Glutamatergic neuron (in vitro differentiated cells): ENCODE results near the gene PPP2R3C. TPM values are rescaled to one million over a fixed set of nuclear protein-coding genes. Genes with fewer than 3 reads are reported as not detected.

Source experiments
- DNase-seq: peaks from one replicate; pipeline ENCODE4 v3.0.0; 2022
- H3K27ac Mint-ChIP-seq: one replicate; pipeline ENCODE4 v1.8.0; 2020; ENCODE audit warnings: mild to moderate bottlenecking, mixed read lengths, inconsistent platforms; ENCODE audit not compliant: unreplicated experiment
- H3K27me3 Mint-ChIP-seq: one replicate; pipeline ENCODE4 v1.8.0; 2020; ENCODE audit warnings: mild to moderate bottlenecking, moderate library complexity, mixed read lengths, inconsistent platforms; ENCODE audit not compliant: unreplicated experiment
- H3K36me3 Mint-ChIP-seq: one replicate; pipeline ENCODE4 v1.8.0; 2020; ENCODE audit warnings: mild to moderate bottlenecking, mixed read lengths, inconsistent platforms; ENCODE audit not compliant: unreplicated experiment
- H3K4me1 Mint-ChIP-seq: one replicate; pipeline ENCODE4 v1.8.0; 2020; ENCODE audit warnings: mild to moderate bottlenecking, low read depth, mixed read lengths, inconsistent platforms; ENCODE audit not compliant: unreplicated experiment
- H3K4me3 Mint-ChIP-seq: one replicate; pipeline ENCODE4 v1.8.0; 2020; ENCODE audit warnings: mild to moderate bottlenecking, mixed read lengths, inconsistent platforms; ENCODE audit not compliant: unreplicated experiment
- H3K9me3 Mint-ChIP-seq: one replicate; pipeline ENCODE4 v1.8.0; 2020; ENCODE audit warnings: mild to moderate bottlenecking, moderate library complexity, mixed read lengths, inconsistent platforms; ENCODE audit not compliant: unreplicated experiment
- CTCF ChIP-seq: fragments of 200-600 bp; sonication (generic); IDR thresholded peaks from one replicate; pipeline ENCODE4 v1.5.0; 2021; ENCODE audit not compliant: partially characterized antibody, unreplicated experiment
- total RNA-seq: library from RNA; stranded (reverse); fragmentation: NEBNext Ultra II Directional; extraction: Animal tissue kit (Norgen Biotek cat#: 25700); gene quantifications from one replicate; pipeline ENCODE4 v1.2.1, GENCODE V29; 2021; ENCODE audit not compliant: unreplicated experiment

PPP2R3C gene
- total RNA-seq, 1 donor from 2014 or later, result 37.0 TPM

- H3K4me1 Mint-ChIP-seq, result peaks cover 6% of the 10 kb centered on the region
- no peak for DNase-seq
- H3K9me3 Mint-ChIP-seq, result peaks cover 3% of the 10 kb centered on the region
- TF ChIP-seq CTCF, result no peak
- H3K27ac Mint-ChIP-seq, result no peak overlapping the region
- H3K36me3 Mint-ChIP-seq, result peaks cover 5% of the 10 kb centered on the region
- H3K27me3 Mint-ChIP-seq, result peaks cover 2% of the 10 kb centered on the region
- no peak overlapping the region for H3K4me3 Mint-ChIP-seq
Observed at GRCh38 chr14:35149239-35149638, 27.4 kb upstream of the PPP2R3C start.

GRCh38 chr14:35147711-35148110 lies 25.9 kb upstream of the PPP2R3C start:
- H3K27ac Mint-ChIP-seq, result no peak overlapping the region
- no peak for TF ChIP-seq CTCF
- no peak for DNase-seq
- H3K4me3 Mint-ChIP-seq, result no peak overlapping the region
- H3K36me3 Mint-ChIP-seq, result no peaks in the 10 kb centered on the region
- H3K4me1 Mint-ChIP-seq, result peaks cover 6% of the 10 kb centered on the region
- H3K27me3 Mint-ChIP-seq, result no peaks in the 10 kb centered on the region
- peaks cover 3% of the 10 kb centered on the region for H3K9me3 Mint-ChIP-seq

GRCh38 chr14:35147186-35147585 lies 25.4 kb upstream of the PPP2R3C start:
- peaks cover 6% of the 10 kb centered on the region for H3K4me1 Mint-ChIP-seq
- no peaks in the 10 kb centered on the region for H3K36me3 Mint-ChIP-seq
- peaks cover 3% of the 10 kb centered on the region for H3K9me3 Mint-ChIP-seq
- no peak overlapping the region for H3K4me3 Mint-ChIP-seq
- no peaks in the 10 kb centered on the region for H3K27me3 Mint-ChIP-seq
- no peak for TF ChIP-seq CTCF
- H3K27ac Mint-ChIP-seq, result no peak overlapping the region
- DNase-seq, result no peak

GRCh38 chr14:35146711-35147149 lies 24.9 kb upstream of the PPP2R3C start:
- peaks cover 4% of the 10 kb centered on the region for H3K4me1 Mint-ChIP-seq
- no peak for DNase-seq
- H3K9me3 Mint-ChIP-seq, result peaks cover 3% of the 10 kb centered on the region
- no peak overlapping the region for H3K4me3 Mint-ChIP-seq
- no peak for TF ChIP-seq CTCF
- no peaks in the 10 kb centered on the region for H3K36me3 Mint-ChIP-seq
- no peaks in the 10 kb centered on the region for H3K27me3 Mint-ChIP-seq
- no peak overlapping the region for H3K27ac Mint-ChIP-seq

- DNase-seq, result no peak
- Mint-ChIP-seq H3K9me3 (no peaks in the 10 kb centered on the region), H3K27me3 (no peaks in the 10 kb centered on the region), H3K4me3 (no peak overlapping the region), H3K36me3 (no peaks in the 10 kb centered on the region), H3K4me1 (no peaks in the 10 kb centered on the region), H3K27ac (no peak overlapping the region)
- TF ChIP-seq CTCF, result no peak
Observed at GRCh38 chr14:35144029-35144428, 22.2 kb upstream of the PPP2R3C start.
